Panc1 (cell line): Measurements from ENCODE around the gene STAU1. TPM values are rescaled to one million over a fixed set of nuclear protein-coding genes. Genes with fewer than 3 reads are reported as not detected.

ENCODE experiments used
- ATAC-seq: fragments of 200-7000 bp; cut with Tn5 transposase; 2 replicates; pipeline ENCODE4 v1.9.1; 2020; ENCODE audit warnings: mild to moderate bottlenecking, moderate library complexity
- BruUV-seq: library from RNA; stranded (reverse); fragments of 400-500 nt; replicated peaks from 2 replicates; lab custom pipeline; 2021; lab: Mats Ljungman, UMichigan
- CTCF ChIA-PET: fragments of 300-600 bp; sonication (Branson Sonifier 250); formaldehyde crosslinking; loops from one replicate; lab custom pipeline; 2022; ENCODE audit warnings: antibody characterized with exemption; lab: Charles Lee
- POLR2A ChIA-PET: fragments of 300-600 bp; sonication (Branson Sonifier 250); formaldehyde crosslinking; loops from one replicate; lab custom pipeline; 2022; ENCODE audit warnings: antibody characterized with exemption; lab: Charles Lee
- DNase-seq: peaks from one replicate; pipeline ENCODE4 v3.0.0-alpha.2; 2010; ENCODE audit warnings: low read depth, low spot score
- H3K27ac ChIP-seq: 2 replicates; pipeline ENCODE4 v1.5.1; 2011; ENCODE audit warnings: mild to moderate bottlenecking, low read length, inconsistent platforms
- H3K27me3 ChIP-seq: fragments of 200-500 bp; sonication (Bioruptor generic); 2 replicates; pipeline ENCODE4 v1.6.0; 2014; ENCODE audit warnings: low read length, inconsistent platforms; ENCODE audit not compliant: control insufficient read depth, insufficient read depth
- H3K36me3 ChIP-seq: fragments of 200-500 bp; sonication (Bioruptor generic); 2 replicates; pipeline ENCODE4 v1.5.1; 2014; ENCODE audit warnings: inconsistent platforms, mild to moderate bottlenecking, low read length, moderate library complexity; ENCODE audit not compliant: control insufficient read depth, insufficient read depth
- H3K4me1 ChIP-seq: 2 replicates; pipeline ENCODE4 v1.5.1; 2011; ENCODE audit warnings: inconsistent platforms, mild to moderate bottlenecking, low read length, moderate library complexity; ENCODE audit not compliant: control insufficient read depth, insufficient read depth
- H3K4me3 ChIP-seq, 2 experiments: 2 replicates each; pipeline ENCODE4 v1.5.1; 2011 to 2012; ENCODE audit warnings: low read depth in 2 of 2, low read length in 2 of 2, mild to moderate bottlenecking in 2 of 2, inconsistent platforms in 1 of 2, moderate library complexity in 1 of 2
- H3K9me3 ChIP-seq: fragments of 200-500 bp; sonication (Bioruptor generic); 2 replicates; pipeline ENCODE4 v1.5.1; 2014; ENCODE audit warnings: low read depth, mild to moderate bottlenecking, inconsistent platforms, low read length, moderate library complexity; ENCODE audit not compliant: control insufficient read depth, insufficient read depth
- CTCF ChIP-seq: fragments of 450-650 bp; IDR thresholded peaks from 2 replicates; pipeline ENCODE4 v1.5.1; 2017; ENCODE audit warnings: mild to moderate bottlenecking
- POLR2AphosphoS5 ChIP-seq: IDR thresholded peaks from 2 replicates; pipeline ENCODE4 v1.6.1; 2012; ENCODE audit warnings: mild to moderate bottlenecking, low read depth, low read length, moderate library complexity
- REST ChIP-seq, 2 experiments: IDR thresholded peaks; 2 replicates each; pipeline ENCODE4 v1.6.1; 2011 to 2012; ENCODE audit warnings: low read depth in 2 of 2, control low read depth in 1 of 2, low read length in 1 of 2, mild to moderate bottlenecking in 1 of 2, moderate library complexity in 1 of 2; ENCODE audit not compliant: insufficient read depth in 1 of 2
- SIN3A ChIP-seq: IDR thresholded peaks from 2 replicates; pipeline ENCODE4 v1.6.1; 2012; ENCODE audit warnings: low read depth, mild to moderate bottlenecking, low read length, moderate library complexity, borderline replicate concordance; ENCODE audit not compliant: insufficient read depth
- TCF7L2 ChIP-seq: IDR thresholded peaks from 2 replicates; pipeline ENCODE4 v1.6.1; 2011; ENCODE audit warnings: mild to moderate bottlenecking, low read depth, low read length, inconsistent platforms
- in situ Hi-C: cut with HindIII; loops from 2 replicates; pipeline ENCODE4 v1.10.0; 2016; ENCODE audit warnings: low sequenced_read_pairs, low pct_unique_long_range_greater_than_20kb
- intact Hi-C: fragments of 100-400 bp; cut with micrococcal nuclease; formaldehyde crosslinking; loops from one replicate; pipeline ENCODE4 v1.10.0; 2022; ENCODE audit not compliant: unreplicated experiment
- total RNA-seq: library from RNA; stranded (reverse); gene quantifications from one replicate; pipeline ENCODE4 v1.2.1, GENCODE V29; 2021; ENCODE audit not compliant: unreplicated experiment

Gene STAU1
- total RNA-seq, 1 experiment from 2014 or later = 103 TPM

- intact Hi-C loops = no loop called here
- Histone ChIP-seq H3K4me1 (no peaks in the 10 kb centered on the region), H3K9me3 (no peaks in the 10 kb centered on the region), H3K36me3 (0 out of 2 replicates have a peak, but pooled peaks cover 5% of the 10 kb centered on the region), H3K27me3 (no peaks in the 10 kb centered on the region), H3K27ac (no peak overlapping the region), H3K4me3 (no peak overlapping the region)
- POLR2A ChIA-PET = no interaction called here
- in situ Hi-C loops = no loop called here
- BruUV-seq = no TSS peak
- CTCF ChIA-PET = interaction anchor here (0.7 kb wide), 1 partner anchor 54 kb away, joined by 4 read pairs; no protein-coding TSS in a partner anchor
- ATAC-seq (no peak), DNase-seq (no peak)
- no peak for TF ChIP-seq POLR2AphosphoS5
- no peak for TF ChIP-seq TCF7L2
- no peak for TF ChIP-seq CTCF
- TF ChIP-seq REST (IDR thresholded peaks at IDR 0.05; ENCODE audit: insufficient read depth in 1 of 2, low read depth in 2 of 2, low read length in 1 of 2) = no peak
- no peak for TF ChIP-seq SIN3A
Observed at GRCh38 chr20:49163696-49164095, 24.4 kb downstream of the STAU1 start.

GRCh38 chr20:49161428-49162152 is 26.5 kb downstream of the STAU1 start:
- H3K27ac ChIP-seq = no peak overlapping the region
- DNase-seq = no peak
- no peaks in the 10 kb centered on the region for H3K9me3 ChIP-seq
- ChIA-PET POLR2A (no interaction called here), CTCF (no interaction called here)
- TF ChIP-seq REST (IDR thresholded peaks at IDR 0.05; ENCODE audit: insufficient read depth in 1 of 2, low read depth in 2 of 2, low read length in 1 of 2) (no peak), TCF7L2 (no peak), CTCF (no peak), POLR2AphosphoS5 (no peak), SIN3A (no peak)
- no peaks in the 10 kb centered on the region for H3K27me3 ChIP-seq
- H3K4me3 ChIP-seq = no peak overlapping the region
- no TSS peak for BruUV-seq
- in situ Hi-C loops (no loop called here), intact Hi-C loops (no loop called here)
- no peaks in the 10 kb centered on the region for H3K4me1 ChIP-seq
- 0 out of 2 replicates have a peak, but pooled peaks cover 5% of the 10 kb centered on the region for H3K36me3 ChIP-seq
- ATAC-seq = no peak
